Thyroid gland (tissue), 4 donors: ENCODE measurements around the gene RPLP2. TPM values are rescaled to one million over a fixed set of nuclear protein-coding genes. Genes with fewer than 3 reads are reported as not detected.

Source experiments
- DNase-seq, 2 donors: peaks; one replicate each; pipeline ENCODE4 v3.0.0-alpha.2; 2019
- H3K27ac ChIP-seq, 3 donors: fragments of 200-600 bp; sonication (generic); 1 replicate in 2 of 3; 2 replicates in 1 of 3; pipeline ENCODE4 v1.5.1; 2016 to 2019; ENCODE audit warnings: mild to moderate bottlenecking in 1 of 3, moderate library complexity in 1 of 3
- H3K27me3 ChIP-seq: fragments of 200-600 bp; sonication (generic); one replicate; pipeline ENCODE4 v1.5.1; 2019
- H3K36me3 ChIP-seq, 2 donors: fragments of 200-600 bp; sonication (generic); one replicate each; pipeline ENCODE4 v1.5.1; 2016 to 2019
- H3K4me1 ChIP-seq, 2 donors: fragments of 200-600 bp; sonication (generic); one replicate each; pipeline ENCODE4 v1.5.1; 2017 to 2019
- H3K4me3 ChIP-seq, 3 donors: fragments of 200-600 bp; sonication (generic); replicated peaks in 1 of 3; 1 replicate in 2 of 3; 2 replicates in 1 of 3; pipeline ENCODE4 v1.5.1; 2016; ENCODE audit warnings: mild to moderate bottlenecking in 1 of 3
- H3K9me3 ChIP-seq: fragments of 200-600 bp; sonication (generic); one replicate; pipeline ENCODE4 v1.5.1; 2017
- CTCF ChIP-seq, 6 experiments: fragments of 200-600 bp in 3 of 6; fragments of 450-650 bp in 3 of 6; sonication (generic) in 3 of 6; IDR thresholded peaks; one replicate each; pipeline ENCODE4 v1.5.1; 2016 to 2019; ENCODE audit warnings: antibody characterized with exemption in 6 of 6, mild to moderate bottlenecking in 2 of 6, inconsistent platforms in 1 of 6, moderate library complexity in 1 of 6
- POLR2A ChIP-seq, 2 donors: fragments of 450-650 bp; IDR thresholded peaks; one replicate each; pipeline ENCODE4 v1.6.1; 2017; ENCODE audit warnings: antibody characterized with exemption in 2 of 2, mild to moderate bottlenecking in 2 of 2, moderate library complexity in 1 of 2
- WGBS, 2 donors: methylation state at CpG; one replicate each; pipeline ENCODE4 v1.1.5; 2017; 5-methylcytosine and 5-hydroxymethylcytosine counted together
- intact Hi-C: fragments of 100-400 bp; cut with DNase I; formaldehyde crosslinking; loops from one replicate; pipeline ENCODE4 v1.15.1; 2023
- total RNA-seq, 4 donors: library from RNA; depleted of rRNA; stranded (reverse); fragments of >200 nt; gene quantifications; one replicate each; pipeline ENCODE4 v1.2.3, GENCODE V29; 2016

The RPLP2 gene
- total RNA-seq, 4 donors from 2014 or later: 172 to 526 (median 290) TPM

GRCh38 chr11:792873-793272 lies 16.9 kb upstream of the RPLP2 start:
- Histone ChIP-seq H3K4me1 (peaks cover 25 to 30% of the 10 kb centered on the region in 2 donors), H3K27ac (no peak overlapping the region), H3K27me3 (no peaks in the 10 kb centered on the region), H3K36me3 (no peaks in the 10 kb centered on the region), H3K9me3 (no peaks in the 10 kb centered on the region), H3K4me3 (no peak overlapping the region)
- 91 to 93% methylated on average over 8 to 13 of the region's 13 CpGs for WGBS, 2 donors
- no peak for DNase-seq
- TF ChIP-seq CTCF (IDR thresholded peaks at IDR 0.05) (no peak), POLR2A (IDR thresholded peaks at IDR 0.05) (no peak)
- intact Hi-C loops: no loop called here

- H3K36me3 ChIP-seq: no peaks in the 10 kb centered on the region
- no peak for TF ChIP-seq CTCF (IDR thresholded peaks at IDR 0.05)
- TF ChIP-seq POLR2A (IDR thresholded peaks at IDR 0.05): no peak
- no peak for DNase-seq
- no peak overlapping the region for H3K27ac ChIP-seq
- H3K4me3 ChIP-seq: no peak overlapping the region
- 91 to 96% methylated on average over 3 to 4 of the region's 7 CpGs for WGBS, 2 donors
- H3K4me1 ChIP-seq: peaks cover 29 to 34% of the 10 kb centered on the region in 2 donors
- H3K9me3 ChIP-seq: no peaks in the 10 kb centered on the region
- H3K27me3 ChIP-seq: no peaks in the 10 kb centered on the region
- intact Hi-C loops: no loop called here
Measured at GRCh38 chr11:793556-793955, 16.2 kb upstream of the RPLP2 start.

- Histone ChIP-seq H3K27ac (no peak overlapping the region), H3K4me3 (no peak overlapping the region), H3K36me3 (no peaks in the 10 kb centered on the region), H3K4me1 (peaks cover 31 to 36% of the 10 kb centered on the region in 2 donors), H3K27me3 (no peaks in the 10 kb centered on the region), H3K9me3 (no peaks in the 10 kb centered on the region)
- intact Hi-C loops: no loop called here
- WGBS, 2 donors: 94 to 98% methylated on average over 7 to 26 of the region's 31 CpGs
- TF ChIP-seq POLR2A (IDR thresholded peaks at IDR 0.05) (no peak), CTCF (IDR thresholded peaks at IDR 0.05) (no peak)
- no peak for DNase-seq
Measured at GRCh38 chr11:794013-794765, 15.6 kb upstream of the RPLP2 start.

- H3K4me1 ChIP-seq: peaks cover 30 to 31% of the 10 kb centered on the region in 2 donors
- H3K36me3 ChIP-seq: no peaks in the 10 kb centered on the region
- DNase-seq: peak; percentile 45 to 47
- TF ChIP-seq CTCF (IDR thresholded peaks at IDR 0.05) (no peak), POLR2A (IDR thresholded peaks at IDR 0.05) (no peak)
- no peaks in the 10 kb centered on the region for H3K9me3 ChIP-seq
- intact Hi-C loops: no loop called here
- WGBS, 2 donors: 56 to 63% methylated on average over 23 to 28 of the region's 38 CpGs
- peak overlapping the region in 1 of 3 donors; percentile 16 for H3K27ac ChIP-seq
- no peaks in the 10 kb centered on the region for H3K27me3 ChIP-seq
- H3K4me3 ChIP-seq: peak overlapping the region in 1 of 3 donors; percentile 71
Measured at GRCh38 chr11:794766-795633, 14.8 kb upstream of the RPLP2 start.
